HG03095 (cell line): Measurements from ENCODE around the gene C19orf85.

Experiments used
- ATAC-seq: cut with Tn5 transposase; IDR thresholded peaks from one replicate; pipeline ENCODE4 v1.9.1; 2021; ENCODE audit warnings: moderate library complexity; ENCODE audit not compliant: unreplicated experiment

C19orf85 gene

GRCh38 chr19:55489711-55490477, 25.3 kb upstream of the C19orf85 start:
- no peak for ATAC-seq

DNA sequence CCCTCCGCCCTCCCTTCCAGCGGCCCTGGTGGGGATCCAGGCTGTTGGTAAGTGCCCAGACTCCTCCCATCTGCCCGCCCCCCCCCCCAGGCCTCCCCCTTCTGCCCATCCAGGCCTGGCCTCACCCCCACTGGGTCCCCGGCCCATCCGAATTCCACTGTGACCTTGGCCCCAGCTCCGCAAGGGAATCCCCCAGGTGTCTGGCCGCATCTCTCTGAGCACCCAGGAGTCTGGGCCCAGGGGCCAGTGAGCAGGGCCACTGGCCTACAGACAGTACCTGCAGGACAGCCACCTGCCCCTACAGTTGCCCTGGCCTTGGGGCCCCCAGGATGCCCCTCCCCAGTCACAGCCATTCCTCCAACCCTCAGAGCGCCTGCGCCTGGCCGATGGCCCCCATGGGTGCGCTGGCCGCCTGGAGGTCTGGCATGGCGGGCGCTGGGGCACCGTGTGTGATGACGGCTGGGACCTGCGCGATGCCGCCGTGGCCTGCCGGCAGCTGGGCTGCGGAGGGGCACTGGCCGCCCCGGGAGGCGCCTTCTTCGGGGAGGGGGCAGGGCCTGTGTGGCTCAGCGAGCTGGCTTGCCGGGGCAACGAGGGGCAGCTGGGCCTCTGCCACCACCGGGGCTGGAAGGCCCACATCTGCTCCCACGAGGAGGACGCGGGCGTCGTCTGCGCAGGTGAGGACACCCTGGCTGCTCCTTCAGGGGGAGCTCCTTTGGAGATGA, 24.6 kb upstream of the C19orf85 start:
- no peak for ATAC-seq

- no peak for ATAC-seq
These were observed 23.6 kb upstream of the C19orf85 start, which contains the start of gene SSC5D for GRCh38 chr19:55487924-55488687. Gene SSC5D (plus strand): TSS chr19:55488436. CDS start chr19:55488590, 154 bp downstream.

- ATAC-seq: no peak
These were observed 22.7 kb upstream of the C19orf85 start for GRCh38 chr19:55486971-55487923.

- no peak for ATAC-seq
These were observed 21.8 kb upstream of the C19orf85 start for GRCh38 chr19:55486043-55486970.

GRCh38 chr19:55485439-55486011, 21.0 kb upstream of the C19orf85 start:
- no peak for ATAC-seq

- ATAC-seq: no peak
These were observed 20.3 kb upstream of the C19orf85 start, which contains the start of gene NAT14 for GRCh38 chr19:55484593-55485438. Gene NAT14 (plus strand): TSS chr19:55485188. CDS start chr19:55485709, 521 bp downstream.

GRCh38 chr19:55483706-55484592, 19.4 kb upstream of the C19orf85 start:
- no peak for ATAC-seq

GRCh38 chr19:55482967-55483705, 18.6 kb upstream of the C19orf85 start:
- ATAC-seq: no peak

GRCh38 chr19:55482156-55482961, 17.8 kb upstream of the C19orf85 start:
- ATAC-seq: no peak

DNA sequence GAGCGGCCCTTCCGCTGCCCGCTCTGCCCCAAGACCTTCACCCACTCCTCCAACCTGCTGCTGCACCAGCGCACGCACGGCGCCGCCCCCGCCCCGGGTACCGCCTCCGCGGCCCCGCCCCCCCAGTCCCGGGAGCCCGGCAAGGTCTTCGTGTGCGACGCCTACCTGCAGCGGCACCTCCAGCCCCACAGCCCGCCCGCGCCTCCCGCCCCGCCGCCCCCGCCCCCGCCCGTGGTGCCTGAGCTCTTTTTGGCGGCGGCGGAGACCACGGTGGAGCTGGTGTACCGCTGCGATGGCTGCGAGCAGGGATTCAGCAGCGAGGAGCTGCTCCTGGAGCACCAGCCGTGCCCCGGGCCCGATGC, 17.2 kb upstream of the C19orf85 start:
- no peak for ATAC-seq

DNA sequence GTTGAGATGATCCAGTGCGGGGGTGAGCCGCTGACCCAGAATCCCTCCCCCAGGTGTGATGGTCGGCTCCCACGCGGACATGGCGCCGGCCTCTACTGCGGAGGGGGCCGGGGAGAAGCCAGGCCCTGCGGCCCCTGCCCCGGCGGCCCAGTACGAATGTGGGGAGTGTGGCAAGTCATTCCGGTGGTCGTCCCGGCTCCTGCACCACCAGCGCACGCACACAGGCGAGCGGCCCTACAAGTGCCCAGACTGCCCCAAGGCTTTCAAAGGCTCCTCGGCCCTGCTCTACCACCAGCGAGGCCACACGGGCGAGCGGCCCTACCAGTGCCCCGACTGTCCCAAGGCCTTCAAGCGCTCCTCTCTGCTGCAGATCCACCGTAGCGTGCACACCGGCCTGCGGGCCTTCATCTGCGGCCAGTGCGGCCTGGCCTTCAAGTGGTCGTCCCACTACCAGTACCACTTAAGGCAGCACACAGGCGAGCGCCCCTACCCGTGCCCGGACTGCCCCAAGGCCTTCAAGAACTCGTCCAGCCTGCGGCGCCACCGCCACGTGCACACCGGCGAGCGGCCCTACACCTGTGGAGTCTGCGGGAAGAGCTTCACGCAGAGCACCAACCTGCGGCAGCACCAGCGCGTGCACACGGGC, 16.7 kb upstream of the C19orf85 start:
- no peak for ATAC-seq

GRCh38 chr19:55479451-55480230, 15.1 kb upstream of the C19orf85 start:
- ATAC-seq: no peak

GRCh38 chr19:55479045-55479444, 14.5 kb upstream of the C19orf85 start:
- no peak for ATAC-seq
